Panc1 (cell line): Measurements from ENCODE around the gene ZNF799.
"Not testable (repeated sequence)": the region's sequence is repeated elsewhere in the genome, so short reads cannot be mapped to it uniquely, and the experiment has no call there.

Experiments used
- POLR2AphosphoS5 ChIP-seq: IDR thresholded peaks from 2 replicates; pipeline ENCODE4 v1.6.1; 2012; ENCODE audit warnings: mild to moderate bottlenecking, low read depth, low read length, moderate library complexity
- TF ChIP-seq, protein P1 (sequence below), 2 experiments: IDR thresholded peaks; 2 replicates each; pipeline ENCODE4 v1.6.1; 2011 to 2012; ENCODE audit warnings: low read depth in 2 of 2, control low read depth in 1 of 2, low read length in 1 of 2, mild to moderate bottlenecking in 1 of 2, moderate library complexity in 1 of 2; ENCODE audit not compliant: insufficient read depth in 1 of 2

DNA sequence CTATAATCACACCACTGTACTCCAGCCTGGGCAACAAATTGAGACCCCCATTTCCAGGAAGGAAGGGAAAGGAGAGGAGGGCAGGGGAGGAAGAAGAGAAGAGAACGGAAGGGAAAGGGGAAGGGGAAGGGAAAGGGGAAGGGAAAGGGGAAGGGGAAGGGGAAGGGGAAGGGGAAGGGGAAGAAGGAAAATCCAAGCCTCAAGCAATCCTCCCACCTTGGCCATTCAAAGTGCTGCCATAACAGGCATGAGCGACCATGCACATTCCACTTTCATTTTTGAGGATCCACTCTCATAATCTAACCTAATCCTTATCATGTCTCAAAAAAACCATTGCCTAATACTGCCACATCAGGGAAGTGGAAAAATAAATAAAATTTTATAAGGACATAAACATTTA lies 14.7 kb downstream of the ZNF799 start:
- TF ChIP-seq, protein P1, sequence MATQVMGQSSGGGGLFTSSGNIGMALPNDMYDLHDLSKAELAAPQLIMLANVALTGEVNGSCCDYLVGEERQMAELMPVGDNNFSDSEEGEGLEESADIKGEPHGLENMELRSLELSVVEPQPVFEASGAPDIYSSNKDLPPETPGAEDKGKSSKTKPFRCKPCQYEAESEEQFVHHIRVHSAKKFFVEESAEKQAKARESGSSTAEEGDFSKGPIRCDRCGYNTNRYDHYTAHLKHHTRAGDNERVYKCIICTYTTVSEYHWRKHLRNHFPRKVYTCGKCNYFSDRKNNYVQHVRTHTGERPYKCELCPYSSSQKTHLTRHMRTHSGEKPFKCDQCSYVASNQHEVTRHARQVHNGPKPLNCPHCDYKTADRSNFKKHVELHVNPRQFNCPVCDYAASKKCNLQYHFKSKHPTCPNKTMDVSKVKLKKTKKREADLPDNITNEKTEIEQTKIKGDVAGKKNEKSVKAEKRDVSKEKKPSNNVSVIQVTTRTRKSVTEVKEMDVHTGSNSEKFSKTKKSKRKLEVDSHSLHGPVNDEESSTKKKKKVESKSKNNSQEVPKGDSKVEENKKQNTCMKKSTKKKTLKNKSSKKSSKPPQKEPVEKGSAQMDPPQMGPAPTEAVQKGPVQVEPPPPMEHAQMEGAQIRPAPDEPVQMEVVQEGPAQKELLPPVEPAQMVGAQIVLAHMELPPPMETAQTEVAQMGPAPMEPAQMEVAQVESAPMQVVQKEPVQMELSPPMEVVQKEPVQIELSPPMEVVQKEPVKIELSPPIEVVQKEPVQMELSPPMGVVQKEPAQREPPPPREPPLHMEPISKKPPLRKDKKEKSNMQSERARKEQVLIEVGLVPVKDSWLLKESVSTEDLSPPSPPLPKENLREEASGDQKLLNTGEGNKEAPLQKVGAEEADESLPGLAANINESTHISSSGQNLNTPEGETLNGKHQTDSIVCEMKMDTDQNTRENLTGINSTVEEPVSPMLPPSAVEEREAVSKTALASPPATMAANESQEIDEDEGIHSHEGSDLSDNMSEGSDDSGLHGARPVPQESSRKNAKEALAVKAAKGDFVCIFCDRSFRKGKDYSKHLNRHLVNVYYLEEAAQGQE (IDR thresholded peaks at IDR 0.05; ENCODE audit: insufficient read depth in 1 of 2, low read depth in 2 of 2, low read length in 1 of 2), result not testable (repeated sequence)
- not testable (repeated sequence) for TF ChIP-seq POLR2AphosphoS5
